Inferior parietal cortex (tissue), 1 donor: Measurements from ENCODE around the gene OLFM4.

Experiments
- DNase-seq: peaks from one replicate; pipeline ENCODE4 v3.0.0-alpha.2; 2016; ENCODE audit errors: extremely low spot score

Gene OLFM4

GRCh38 chr13:53066411-53066810, 37.8 kb downstream of the OLFM4 start:
- no peak for DNase-seq

DNA sequence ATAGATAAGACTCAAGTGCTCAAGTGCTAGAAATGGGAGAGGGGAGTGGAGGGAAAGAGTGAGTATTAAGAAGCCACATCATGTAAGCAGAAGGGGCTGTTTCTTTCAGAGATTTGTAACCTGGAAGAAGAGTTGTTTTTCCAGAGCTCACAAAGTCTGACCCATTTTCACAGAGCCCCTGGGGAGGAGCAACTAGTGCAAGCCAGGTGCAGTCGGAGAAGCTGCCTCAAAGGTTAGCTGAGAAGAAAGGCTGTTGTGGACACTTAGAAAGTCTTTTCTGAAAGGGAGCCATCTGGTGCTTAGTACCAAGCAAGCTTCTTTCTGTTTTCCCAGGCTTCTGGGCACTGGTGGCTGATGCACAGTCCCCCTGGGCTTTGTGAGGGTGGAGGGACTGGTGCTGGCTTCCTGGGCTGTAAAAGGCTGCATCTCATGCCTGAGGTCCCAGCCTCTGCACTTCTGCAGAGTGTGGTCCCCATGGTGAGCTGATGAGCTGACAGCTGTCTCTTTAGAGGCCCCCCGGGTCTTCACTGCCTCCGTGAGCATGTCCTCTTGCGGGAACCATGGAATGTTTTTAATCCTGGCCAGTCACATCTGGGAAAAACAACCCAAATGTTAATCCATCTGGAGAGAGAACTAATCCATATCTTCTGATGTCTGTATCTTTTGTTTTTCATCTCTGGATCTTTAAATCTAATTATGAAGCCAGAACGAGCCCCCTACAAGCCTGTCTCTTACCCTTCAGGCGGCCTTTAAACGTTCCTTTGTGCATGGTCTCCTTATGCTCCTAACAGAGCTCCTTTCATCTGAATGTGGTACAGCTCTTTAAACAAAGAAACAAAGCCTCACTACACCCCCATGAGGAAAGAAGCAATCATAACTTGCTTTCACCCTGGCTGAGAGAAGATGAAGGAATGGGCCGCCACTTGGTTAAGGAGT, 40.2 kb downstream of the OLFM4 start:
- DNase-seq, result peak; percentile 68

DNA sequence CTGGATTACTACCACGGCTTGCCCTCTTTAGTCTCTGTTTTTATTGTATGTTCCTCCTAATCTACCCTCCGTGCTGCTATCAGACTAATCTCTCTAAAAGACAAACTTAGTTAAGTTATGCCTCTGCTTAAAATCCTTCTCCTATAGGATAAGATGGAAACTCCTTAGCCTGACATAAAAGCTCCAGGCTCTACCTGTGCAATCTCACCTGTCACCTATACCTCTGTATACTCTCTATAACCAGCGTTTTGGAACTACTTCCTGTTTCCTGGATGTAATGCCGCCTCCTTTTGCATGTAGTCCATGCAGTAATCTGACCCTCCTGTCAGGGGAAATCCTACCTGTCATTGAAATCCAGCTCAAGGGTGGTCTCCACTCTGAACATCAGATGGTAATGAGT, 41.2 kb downstream of the OLFM4 start:
- DNase-seq, result no peak

DNA sequence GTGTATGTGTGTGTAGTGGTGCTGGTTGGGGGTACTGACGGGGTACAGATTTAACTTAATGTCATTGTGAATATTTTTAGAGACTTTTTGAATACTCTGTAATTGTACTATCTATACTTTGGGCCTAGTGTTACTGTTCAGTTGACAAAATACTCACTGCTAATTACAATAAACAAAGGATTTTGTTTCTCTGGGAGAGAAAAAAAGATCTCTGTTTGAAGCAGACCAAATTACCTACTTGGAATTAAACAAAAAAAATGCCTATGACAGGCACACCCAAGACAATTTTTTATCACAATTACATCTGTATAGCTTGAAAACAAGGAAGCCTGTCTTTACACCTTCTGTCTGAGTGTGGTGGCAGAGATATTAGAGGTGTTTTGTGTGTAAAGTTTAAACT, 45.1 kb downstream of the OLFM4 start:
- no peak for DNase-seq

GRCh38 chr13:53074114-53074513, 45.5 kb downstream of the OLFM4 start:
- no peak for DNase-seq

DNA sequence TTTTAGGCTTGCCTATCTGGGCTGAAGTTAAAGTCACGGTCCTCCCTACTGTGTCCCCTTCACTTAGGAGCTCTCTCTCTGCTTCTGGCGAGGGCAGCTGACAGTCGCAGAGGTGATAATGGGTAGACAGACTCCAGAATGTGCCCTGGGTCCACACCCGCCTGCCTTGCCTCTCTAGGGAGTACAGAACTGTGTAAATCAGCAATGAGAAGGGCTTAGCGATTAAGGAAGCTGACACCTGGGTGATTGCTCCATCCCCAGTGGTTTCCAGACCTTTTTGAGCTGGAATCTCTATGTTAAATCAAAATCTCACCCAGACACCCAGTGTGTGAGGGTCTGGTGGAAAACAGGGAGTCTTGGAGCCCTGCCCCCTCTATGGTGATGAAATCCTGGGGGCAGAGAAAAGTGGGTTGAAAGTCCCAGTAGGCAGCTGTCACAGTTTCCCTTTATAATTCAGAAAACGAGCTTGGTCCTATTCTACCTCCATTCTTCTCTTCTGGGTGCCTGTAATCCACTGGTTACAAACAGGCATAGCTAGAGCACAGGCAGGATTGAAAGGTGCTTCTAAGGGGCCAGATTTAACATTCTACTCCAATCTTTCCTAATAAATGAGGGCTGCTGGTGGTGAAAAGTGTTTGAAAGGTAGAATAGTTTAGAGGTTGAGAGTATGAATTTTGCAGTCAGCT, 46.9 kb downstream of the OLFM4 start:
- no peak for DNase-seq

GRCh38 chr13:53079691-53080090, 51.1 kb downstream of the OLFM4 start:
- DNase-seq, result no peak

- no peak for DNase-seq
Measured at GRCh38 chr13:53088871-53089270, 60.3 kb downstream of the OLFM4 start.

GRCh38 chr13:53089951-53090350, 61.3 kb downstream of the OLFM4 start:
- DNase-seq, result no peak

DNA sequence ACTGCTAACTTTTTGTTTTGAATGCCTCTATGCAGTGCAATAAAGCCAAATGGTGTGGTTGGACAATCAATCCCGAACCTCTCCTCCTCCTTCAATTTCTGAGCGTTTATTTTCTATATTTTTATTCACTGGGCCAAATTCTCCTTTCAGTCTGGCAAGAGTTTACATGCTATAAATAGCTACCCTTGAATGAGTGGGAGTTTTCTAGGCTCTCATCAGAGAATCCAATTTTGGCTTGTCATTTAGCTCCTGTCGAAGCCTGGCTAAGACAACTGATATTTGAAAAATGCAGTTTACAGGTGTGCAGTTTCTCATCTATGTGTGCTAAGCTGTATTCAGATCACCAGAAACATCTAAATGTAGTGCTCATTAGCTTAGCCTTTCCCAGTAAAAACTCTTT, 61.8 kb downstream of the OLFM4 start:
- no peak for DNase-seq

- peak; percentile 59 for DNase-seq
Measured at GRCh38 chr13:53092931-53093330, 64.3 kb downstream of the OLFM4 start.

- DNase-seq, result no peak
Measured at GRCh38 chr13:53098455-53098854, 69.8 kb downstream of the OLFM4 start.

DNA sequence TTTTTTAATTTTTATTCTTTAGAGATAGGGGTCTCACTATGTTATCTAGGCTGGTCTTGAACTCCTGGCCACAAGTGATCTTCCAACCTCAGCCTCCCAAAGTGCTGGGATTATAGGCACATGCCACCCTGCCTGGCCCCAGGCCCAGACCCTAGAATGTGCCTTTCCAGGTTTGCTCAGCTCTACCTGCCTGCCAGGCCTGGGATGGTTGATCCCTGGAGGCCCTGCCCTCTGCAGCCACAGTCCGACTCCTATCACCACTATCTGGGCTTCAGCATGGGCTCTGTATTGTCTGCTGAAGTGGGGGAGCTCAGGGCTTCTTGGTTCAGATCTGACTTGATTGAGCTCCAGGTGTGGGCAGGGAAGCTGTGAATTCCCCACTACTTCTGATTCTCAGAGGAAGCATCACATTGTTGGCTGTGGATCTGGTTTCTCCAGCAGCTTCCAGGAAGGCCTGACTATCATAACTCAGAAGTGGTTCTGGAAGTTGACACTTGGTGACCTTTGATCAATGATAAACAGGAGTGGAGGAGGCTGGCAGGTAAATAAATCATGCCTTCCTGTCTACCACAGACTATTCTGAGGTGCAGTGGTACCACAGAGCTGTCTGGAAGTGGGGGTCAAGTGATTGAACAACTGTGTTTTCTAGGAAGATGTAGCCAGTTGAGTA, 71.9 kb downstream of the OLFM4 start:
- no peak for DNase-seq
